H9 (cell line): ENCODE measurements around the gene TACC2. TPM values are rescaled to one million over a fixed set of nuclear protein-coding genes. Genes with fewer than 3 reads are reported as not detected.

Source experiments
- DNase-seq: peaks from one replicate; pipeline ENCODE4 v3.0.0-alpha.2; 2017
- H2AFZ ChIP-seq: one replicate; pipeline ENCODE4 v1.6.1; 2013; ENCODE audit warnings: mild to moderate bottlenecking, low read length, control low read depth, moderate library complexity
- H2AK5ac ChIP-seq: 2 replicates; pipeline ENCODE4 v1.6.1; 2013; ENCODE audit warnings: low read length, control low read depth, mixed read lengths; ENCODE audit not compliant: insufficient read length
- H2BK120ac ChIP-seq: one replicate; pipeline ENCODE4 v1.6.1; 2013; ENCODE audit warnings: low read depth, mild to moderate bottlenecking, low read length, control low read depth, inconsistent platforms; ENCODE audit not compliant: poor library complexity, severe bottlenecking
- H2BK12ac ChIP-seq: 2 replicates; pipeline ENCODE4 v1.6.1; 2013; ENCODE audit warnings: low read length, control low read depth, mixed read lengths, low read depth; ENCODE audit not compliant: insufficient read length
- H2BK15ac ChIP-seq: 2 replicates; pipeline ENCODE4 v1.6.1; 2013; ENCODE audit warnings: low read depth, low read length, control low read depth
- H2BK20ac ChIP-seq: one replicate; pipeline ENCODE4 v1.6.1; 2013; ENCODE audit warnings: low read depth, mild to moderate bottlenecking, low read length, control low read depth, inconsistent platforms; ENCODE audit not compliant: poor library complexity, severe bottlenecking
- H2BK5ac ChIP-seq: 2 replicates; pipeline ENCODE4 v1.6.1; 2013; ENCODE audit warnings: low read length, control low read depth, mixed read lengths; ENCODE audit not compliant: insufficient read length
- H3K14ac ChIP-seq: 2 replicates; pipeline ENCODE4 v1.6.1; 2013; ENCODE audit warnings: low read length, control low read depth; ENCODE audit not compliant: insufficient read depth
- H3K18ac ChIP-seq: 2 replicates; pipeline ENCODE4 v1.6.1; 2013; ENCODE audit warnings: low read depth, mild to moderate bottlenecking, mixed read lengths, low read length, control low read depth; ENCODE audit not compliant: insufficient read length
- H3K23ac ChIP-seq: 2 replicates; pipeline ENCODE4 v1.6.1; 2013; ENCODE audit warnings: low read length, control low read depth, mixed read lengths, low read depth; ENCODE audit not compliant: insufficient read length
- H3K23me2 ChIP-seq: 2 replicates; pipeline ENCODE4 v1.6.1; 2013; ENCODE audit warnings: low read depth, mild to moderate bottlenecking, mixed read lengths, low read length, control low read depth; ENCODE audit not compliant: insufficient read length, poor library complexity, severe bottlenecking
- H3K27ac ChIP-seq: 2 replicates; pipeline ENCODE4 v1.5.1; 2013; ENCODE audit warnings: low read length, control low read depth, mixed read lengths, low read depth; ENCODE audit not compliant: insufficient read length
- H3K27me3 ChIP-seq: 2 replicates; pipeline ENCODE4 v1.6.1; 2013; ENCODE audit warnings: low read length, control low read depth, inconsistent platforms; ENCODE audit not compliant: insufficient read depth
- H3K4ac ChIP-seq: 2 replicates; pipeline ENCODE4 v1.6.1; 2013; ENCODE audit warnings: low read depth, mild to moderate bottlenecking, control low read depth, inconsistent platforms, low read length, moderate library complexity
- H3K4me1 ChIP-seq: 2 replicates; pipeline ENCODE4 v1.6.1; 2013; ENCODE audit warnings: low read length, control low read depth, inconsistent platforms; ENCODE audit not compliant: insufficient read depth
- H3K4me2 ChIP-seq: 2 replicates; pipeline ENCODE4 v1.6.1; 2013; ENCODE audit warnings: low read length, control low read depth, mixed read lengths; ENCODE audit not compliant: insufficient read length, insufficient read depth
- H3K56ac ChIP-seq: 2 replicates; pipeline ENCODE4 v1.6.1; 2013; ENCODE audit warnings: low read depth, mild to moderate bottlenecking, mixed read lengths, low read length, control low read depth; ENCODE audit not compliant: insufficient read length
- H3K79me1 ChIP-seq: 2 replicates; pipeline ENCODE4 v1.6.1; 2013; ENCODE audit warnings: low read depth, mild to moderate bottlenecking, moderate library complexity, low read length, control low read depth, inconsistent platforms; ENCODE audit not compliant: insufficient read depth, poor library complexity, severe bottlenecking
- H3K79me2 ChIP-seq: 2 replicates; pipeline ENCODE4 v1.6.1; 2013; ENCODE audit warnings: low read length, control low read depth, inconsistent platforms; ENCODE audit not compliant: insufficient read depth
- H3K9ac ChIP-seq: 2 replicates; pipeline ENCODE4 v1.6.1; 2013; ENCODE audit warnings: low read length, control low read depth, mixed read lengths; ENCODE audit not compliant: insufficient read length; ENCODE audit errors: extremely low read depth
- H3K9me3 ChIP-seq: one replicate; pipeline ENCODE4 v1.6.1; 2013; ENCODE audit warnings: low read depth, low read length, inconsistent platforms; ENCODE audit not compliant: control insufficient read depth
- H3T11ph ChIP-seq: one replicate; pipeline ENCODE4 v1.6.1; 2013; ENCODE audit warnings: mild to moderate bottlenecking, low read length, control low read depth, inconsistent platforms
- H4K20me1 ChIP-seq: one replicate; pipeline ENCODE4 v1.6.1; 2013; ENCODE audit not compliant: control insufficient read depth, insufficient read length, insufficient read depth
- H4K5ac ChIP-seq: 2 replicates; pipeline ENCODE4 v1.6.1; 2013; ENCODE audit warnings: low read depth, mild to moderate bottlenecking, mixed read lengths, low read length, control low read depth; ENCODE audit not compliant: insufficient read length
- H4K8ac ChIP-seq: replicated peaks from 2 replicates; pipeline ENCODE4 v1.6.1; 2013; ENCODE audit warnings: low read length, control low read depth, mixed read lengths, low read depth; ENCODE audit not compliant: insufficient read length
- H4K91ac ChIP-seq: 2 replicates; pipeline ENCODE4 v1.6.1; 2013; ENCODE audit warnings: low read depth, mild to moderate bottlenecking, moderate library complexity, mixed read lengths, low read length, control low read depth; ENCODE audit not compliant: insufficient read length
- H3K27ac Mint-ChIP-seq, 3 experiments: 2 replicates in 2 of 3; 3 replicates in 1 of 3; pipeline ENCODE4 v1.8.0; 2020 to 2021; ENCODE audit warnings: mixed read lengths in 3 of 3, mild to moderate bottlenecking in 1 of 3, moderate library complexity in 1 of 3
- H3K27me3 Mint-ChIP-seq: 2 replicates; pipeline ENCODE4 v1.8.0; 2021; ENCODE audit warnings: low read depth, mild to moderate bottlenecking, moderate library complexity, mixed read lengths
- H3K36me3 Mint-ChIP-seq, 3 experiments: 2 replicates in 2 of 3; 3 replicates in 1 of 3; pipeline ENCODE4 v1.8.0; 2020 to 2021; ENCODE audit warnings: low read depth in 3 of 3, mixed read lengths in 3 of 3; ENCODE audit not compliant: insufficient read depth in 1 of 3
- H3K4me1 Mint-ChIP-seq, 2 experiments: 2 replicates each; pipeline ENCODE4 v1.8.0; 2020; ENCODE audit warnings: mixed read lengths in 2 of 2
- H3K4me3 Mint-ChIP-seq, 2 experiments: 2 replicates in 1 of 2; 3 replicates in 1 of 2; pipeline ENCODE4 v1.8.0; 2020 to 2021; ENCODE audit warnings: mild to moderate bottlenecking in 2 of 2, mixed read lengths in 2 of 2, moderate library complexity in 1 of 2
- H3K9me3 Mint-ChIP-seq, 2 experiments: 2 replicates in 1 of 2; 3 replicates in 1 of 2; pipeline ENCODE4 v1.8.0; 2020; ENCODE audit warnings: mild to moderate bottlenecking in 2 of 2, mixed read lengths in 2 of 2, moderate library complexity in 1 of 2
- WGBS: extraction: QIAGEN DNeasy Blood & Tissue Kit; methylation state at CpG from one replicate; pipeline ENCODE4 v1.1.7; 2013; ENCODE audit warnings: missing lambda C conversion rate, low lambda C conversion rate, mixed read lengths; ENCODE audit not compliant: insufficient read length; ENCODE audit errors: extremely low coverage; 5-methylcytosine and 5-hydroxymethylcytosine counted together
- total RNA-seq: library from RNA; stranded (reverse); gene quantifications from 2 replicates; pipeline ENCODE4 v1.2.1, GENCODE V29; 2021
- TF ChIP-seq, protein P1 (sequence below): fragments of 200-600 bp; sonication (generic); conservative IDR thresholded peaks from 3 replicates; pipeline ENCODE4 v1.8.0; 2021; ENCODE audit warnings: antibody characterized with exemption, mild to moderate bottlenecking

The TACC2 gene
- total RNA-seq, 1 experiment from 2014 or later, result 58.1 TPM

DNA sequence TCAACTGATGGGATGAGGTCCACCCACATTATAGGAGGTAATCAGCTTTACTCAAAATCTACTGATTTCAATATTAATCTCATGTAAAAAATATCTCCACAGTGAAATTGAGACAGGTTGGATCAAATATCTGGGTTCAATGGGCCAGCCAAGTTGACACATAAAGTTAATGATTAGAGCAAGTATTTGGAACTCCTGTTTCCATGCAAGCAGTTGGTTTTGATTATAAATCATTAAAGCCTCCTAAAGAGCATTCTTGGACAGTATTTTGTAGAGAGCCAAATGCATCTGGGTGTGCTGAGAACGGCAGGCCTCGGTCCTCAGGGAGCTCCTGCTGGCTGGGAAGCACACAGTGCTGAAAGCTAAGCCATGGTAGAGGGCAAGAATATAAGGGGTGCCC, 155.2 kb downstream of the TACC2 start:
- no peak overlapping the region for H2BK20ac ChIP-seq
- no peak overlapping the region for H3K56ac ChIP-seq
- H4K91ac ChIP-seq, result no peak overlapping the region
- no peaks in the 10 kb centered on the region for H4K20me1 ChIP-seq
- H3K4me2 ChIP-seq, result no peak overlapping the region
- no CpG with 5 or more reads among the region's 2 CpGs for WGBS
- H3K9me3 ChIP-seq, result no peaks in the 10 kb centered on the region
- H2BK120ac ChIP-seq, result no peak overlapping the region
- H3K9ac ChIP-seq, result no peak overlapping the region
- H2AK5ac ChIP-seq, result no peak overlapping the region
- no peaks in the 10 kb centered on the region for H3K79me1 ChIP-seq
- H4K5ac ChIP-seq, result no peak overlapping the region
- H3K27ac Mint-ChIP-seq, result no peak overlapping the region
- DNase-seq, result no peak
- H3K4me3 Mint-ChIP-seq, result no peak overlapping the region
- H3K4me1 Mint-ChIP-seq, result peaks cover 19 to 28% of the 10 kb centered on the region in 2 experiments
- no peak overlapping the region for H3T11ph ChIP-seq
- no peak overlapping the region for H2BK15ac ChIP-seq
- H3K18ac ChIP-seq, result no peak overlapping the region
- H3K4ac ChIP-seq, result no peak overlapping the region
- H3K9me3 Mint-ChIP-seq, result peaks cover 12 to 15% of the 10 kb centered on the region in 2 experiments
- no peak overlapping the region for H3K23ac ChIP-seq
- no peak overlapping the region for H3K27ac ChIP-seq
- peaks cover 34 to 47% (median 40%) of the 10 kb centered on the region in 3 experiments for H3K36me3 Mint-ChIP-seq
- no peaks in the 10 kb centered on the region for H3K27me3 Mint-ChIP-seq
- H3K23me2 ChIP-seq, result no peaks in the 10 kb centered on the region
- H4K8ac ChIP-seq, result no peak overlapping the region
- no peaks in the 10 kb centered on the region for H3K27me3 ChIP-seq
- TF ChIP-seq, protein P1, sequence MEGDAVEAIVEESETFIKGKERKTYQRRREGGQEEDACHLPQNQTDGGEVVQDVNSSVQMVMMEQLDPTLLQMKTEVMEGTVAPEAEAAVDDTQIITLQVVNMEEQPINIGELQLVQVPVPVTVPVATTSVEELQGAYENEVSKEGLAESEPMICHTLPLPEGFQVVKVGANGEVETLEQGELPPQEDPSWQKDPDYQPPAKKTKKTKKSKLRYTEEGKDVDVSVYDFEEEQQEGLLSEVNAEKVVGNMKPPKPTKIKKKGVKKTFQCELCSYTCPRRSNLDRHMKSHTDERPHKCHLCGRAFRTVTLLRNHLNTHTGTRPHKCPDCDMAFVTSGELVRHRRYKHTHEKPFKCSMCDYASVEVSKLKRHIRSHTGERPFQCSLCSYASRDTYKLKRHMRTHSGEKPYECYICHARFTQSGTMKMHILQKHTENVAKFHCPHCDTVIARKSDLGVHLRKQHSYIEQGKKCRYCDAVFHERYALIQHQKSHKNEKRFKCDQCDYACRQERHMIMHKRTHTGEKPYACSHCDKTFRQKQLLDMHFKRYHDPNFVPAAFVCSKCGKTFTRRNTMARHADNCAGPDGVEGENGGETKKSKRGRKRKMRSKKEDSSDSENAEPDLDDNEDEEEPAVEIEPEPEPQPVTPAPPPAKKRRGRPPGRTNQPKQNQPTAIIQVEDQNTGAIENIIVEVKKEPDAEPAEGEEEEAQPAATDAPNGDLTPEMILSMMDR, result no peak
- H2AFZ ChIP-seq, result no peak overlapping the region
- no peaks in the 10 kb centered on the region for H3K79me2 ChIP-seq
- H2BK5ac ChIP-seq, result no peak overlapping the region
- no peak overlapping the region for H3K14ac ChIP-seq
- H3K4me1 ChIP-seq, result peaks cover 3% of the 10 kb centered on the region; the same call in 1 of the 2 replicates
- no peak overlapping the region for H2BK12ac ChIP-seq
